ENCODE measurements around the gene NFATC2. TPM values are rescaled to one million over a fixed set of nuclear protein-coding genes. Genes with fewer than 3 reads are reported as not detected.

The NFATC2 gene
- polyA plus RNA-seq, 1 of the 3 experiments (the other 2 are of a cell fraction) = 0.36 TPM

GRCh38 chr20:51401496-51401895, 141.0 kb downstream of the NFATC2 start:
- Histone ChIP-seq H3K79me2 (ENCODE audit: insufficient read depth) (no peaks in the 10 kb centered on the region), H3K4me2 (no peak overlapping the region), H3K27ac (ENCODE audit: low read depth in 2 of 2, low read length in 1 of 2) (no peak overlapping the region), H3K36me3 (replicated peaks in 1 of 2; ENCODE audit: control insufficient read depth in 1 of 2, insufficient read depth in 2 of 2, low read length in 1 of 2) (no peaks in the 10 kb centered on the region), H3K9ac (no peak overlapping the region), H3K27me3 (ENCODE audit: insufficient read depth) (no peaks in the 10 kb centered on the region), H3K4me3 (ENCODE audit: low read depth in 2 of 2, low read length in 1 of 2) (no peak overlapping the region), H3K9me3 (no peaks in the 10 kb centered on the region), H4K20me1 (ENCODE audit: insufficient read depth) (no peaks in the 10 kb centered on the region), H3K4me1 (ENCODE audit: control insufficient read depth in 1 of 2, insufficient read depth in 2 of 2, low read depth in 1 of 2, low read length in 1 of 2) (no peaks in the 10 kb centered on the region; a peak in 1 of 4 replicates), H3F3A (replicated peaks; ENCODE audit: insufficient read depth) (no peaks in the 10 kb centered on the region), H3K9me2 (no peaks in the 10 kb centered on the region), H2AFZ (ENCODE audit: low read depth) (no peak overlapping the region)
- ChIA-PET CTCF (interaction anchor here (1.1 to 1.6 kb wide), 3 partner anchors 12 to 193 kb away, joined by 4 to 5 read pairs (median 4); no protein-coding TSS in a partner anchor), POLR2A (no interaction called here)
- no peak for TF ChIP-seq MXI1 (IDR thresholded peaks at IDR 0.05; ENCODE audit: low read depth, low read length)
- no peak for TF ChIP-seq POLR2AphosphoS5 (IDR thresholded peaks at IDR 0.05; ENCODE audit: low read depth, low read length)
- TF ChIP-seq CTCF (IDR thresholded peaks at IDR 0.05) = no peak
- no peak for TF ChIP-seq SIN3A (IDR thresholded peaks at IDR 0.05; ENCODE audit: borderline replicate concordance, low read depth, low read length)
- TF ChIP-seq TEAD4 (IDR thresholded peaks at IDR 0.05; ENCODE audit: borderline replicate concordance, insufficient read depth) = no peak
- no peak for TF ChIP-seq USF1 (IDR thresholded peaks at IDR 0.05; ENCODE audit: borderline replicate concordance, low read depth)
- no peak for TF ChIP-seq ELF1 (IDR thresholded peaks at IDR 0.05)
- no peak for TF ChIP-seq MEF2A (IDR thresholded peaks at IDR 0.05; ENCODE audit: borderline replicate concordance, low read depth)
- TF ChIP-seq YY1 (IDR thresholded peaks at IDR 0.05; ENCODE audit: low read depth) = no peak
- TF ChIP-seq RAD21 (IDR thresholded peaks at IDR 0.05; ENCODE audit: low read length) = no peak
- TF ChIP-seq TCF12 (IDR thresholded peaks at IDR 0.05) = no peak
- no peak for TF ChIP-seq SMC3 (IDR thresholded peaks at IDR 0.05; ENCODE audit: low read depth, low read length)
- TF ChIP-seq CHD2 (IDR thresholded peaks at IDR 0.05; ENCODE audit: low read length, partially characterized antibody) = no peak
- 95% methylated on average over 4 of the region's 4 CpGs for WGBS (ENCODE audit: low lambda C conversion rate)
- DNase-seq = no peak

GRCh38 chr20:51400051-51400926, 142.2 kb downstream of the NFATC2 start:
- CTCF ChIA-PET = no interaction called here
- TF ChIP-seq MEF2A (IDR thresholded peaks at IDR 0.05; ENCODE audit: borderline replicate concordance, low read depth) = no peak
- no peak for TF ChIP-seq FOXJ3 (CRISPR knock-in tag; IDR thresholded peaks at IDR 0.05)
- no peak for TF ChIP-seq GABPA (IDR thresholded peaks at IDR 0.05; ENCODE audit: low read depth)
- no peak for TF ChIP-seq SIN3A (IDR thresholded peaks at IDR 0.05; ENCODE audit: borderline replicate concordance, low read depth, low read length)
- no peak for TF ChIP-seq USF2 (IDR thresholded peaks at IDR 0.05; ENCODE audit: borderline replicate concordance, low read depth, low read length)
- no peak for TF ChIP-seq POLR2AphosphoS5 (IDR thresholded peaks at IDR 0.05; ENCODE audit: low read depth, low read length)
- TF ChIP-seq EZH2phosphoT487 (IDR thresholded peaks at IDR 0.05; ENCODE audit: borderline replicate concordance, low read depth) = no peak
- no peak for TF ChIP-seq EP300 (IDR thresholded peaks at IDR 0.05; ENCODE audit: borderline replicate concordance in 1 of 2, low read depth in 1 of 2, low read length in 1 of 2)
- no peak for TF ChIP-seq FOXM1 (IDR thresholded peaks at IDR 0.05; ENCODE audit: low read depth)
- no peak for TF ChIP-seq FOSL2 (IDR thresholded peaks at IDR 0.05; ENCODE audit: borderline replicate concordance, low read depth)
- DNase-seq = no peak
- Histone ChIP-seq H3K9ac (no peak overlapping the region), H3K79me2 (ENCODE audit: insufficient read depth) (no peaks in the 10 kb centered on the region), H3K36me3 (replicated peaks in 1 of 2; ENCODE audit: control insufficient read depth in 1 of 2, insufficient read depth in 2 of 2, low read length in 1 of 2) (no peaks in the 10 kb centered on the region), H4K20me1 (ENCODE audit: insufficient read depth) (no peaks in the 10 kb centered on the region), H3K4me2 (no peak overlapping the region), H3K27ac (ENCODE audit: low read depth in 2 of 2, low read length in 1 of 2) (no peak overlapping the region), H3K4me3 (ENCODE audit: low read depth in 2 of 2, low read length in 1 of 2) (no peak overlapping the region), H3K4me1 (ENCODE audit: control insufficient read depth in 1 of 2, insufficient read depth in 2 of 2, low read depth in 1 of 2, low read length in 1 of 2) (no peaks in the 10 kb centered on the region; a peak in 1 of 4 replicates), H3K9me2 (no peaks in the 10 kb centered on the region), H3F3A (replicated peaks; ENCODE audit: insufficient read depth) (no peaks in the 10 kb centered on the region), H2AFZ (ENCODE audit: low read depth) (no peak overlapping the region), H3K9me3 (no peaks in the 10 kb centered on the region), H3K27me3 (ENCODE audit: insufficient read depth) (no peaks in the 10 kb centered on the region)
- WGBS (ENCODE audit: low lambda C conversion rate) = 94% methylated on average over 16 of the region's 17 CpGs
- POLR2A ChIA-PET = no interaction called here
